H9 (cell line): ENCODE measurements around the gene LACTB. TPM values are rescaled to one million over a fixed set of nuclear protein-coding genes. Genes with fewer than 3 reads are reported as not detected.
A peak's percentile ranks its signal among the peaks of the same experiment; 100 is the strongest.

Source experiments
- DNase-seq: peaks from one replicate; pipeline ENCODE4 v3.0.0-alpha.2; 2017
- H2AFZ ChIP-seq: one replicate; pipeline ENCODE4 v1.6.1; 2013; ENCODE audit warnings: mild to moderate bottlenecking, low read length, control low read depth, moderate library complexity
- H2AK5ac ChIP-seq: 2 replicates; pipeline ENCODE4 v1.6.1; 2013; ENCODE audit warnings: low read length, control low read depth, mixed read lengths; ENCODE audit not compliant: insufficient read length
- H2BK120ac ChIP-seq: one replicate; pipeline ENCODE4 v1.6.1; 2013; ENCODE audit warnings: low read depth, mild to moderate bottlenecking, low read length, control low read depth, inconsistent platforms; ENCODE audit not compliant: poor library complexity, severe bottlenecking
- H2BK12ac ChIP-seq: 2 replicates; pipeline ENCODE4 v1.6.1; 2013; ENCODE audit warnings: low read length, control low read depth, mixed read lengths, low read depth; ENCODE audit not compliant: insufficient read length
- H2BK15ac ChIP-seq: 2 replicates; pipeline ENCODE4 v1.6.1; 2013; ENCODE audit warnings: low read depth, low read length, control low read depth
- H2BK20ac ChIP-seq: one replicate; pipeline ENCODE4 v1.6.1; 2013; ENCODE audit warnings: low read depth, mild to moderate bottlenecking, low read length, control low read depth, inconsistent platforms; ENCODE audit not compliant: poor library complexity, severe bottlenecking
- H2BK5ac ChIP-seq: 2 replicates; pipeline ENCODE4 v1.6.1; 2013; ENCODE audit warnings: low read length, control low read depth, mixed read lengths; ENCODE audit not compliant: insufficient read length
- H3K14ac ChIP-seq: 2 replicates; pipeline ENCODE4 v1.6.1; 2013; ENCODE audit warnings: low read length, control low read depth; ENCODE audit not compliant: insufficient read depth
- H3K18ac ChIP-seq: 2 replicates; pipeline ENCODE4 v1.6.1; 2013; ENCODE audit warnings: low read depth, mild to moderate bottlenecking, mixed read lengths, low read length, control low read depth; ENCODE audit not compliant: insufficient read length
- H3K23ac ChIP-seq: 2 replicates; pipeline ENCODE4 v1.6.1; 2013; ENCODE audit warnings: low read length, control low read depth, mixed read lengths, low read depth; ENCODE audit not compliant: insufficient read length
- H3K23me2 ChIP-seq: 2 replicates; pipeline ENCODE4 v1.6.1; 2013; ENCODE audit warnings: low read depth, mild to moderate bottlenecking, mixed read lengths, low read length, control low read depth; ENCODE audit not compliant: insufficient read length, poor library complexity, severe bottlenecking
- H3K27ac ChIP-seq: 2 replicates; pipeline ENCODE4 v1.5.1; 2013; ENCODE audit warnings: low read length, control low read depth, mixed read lengths, low read depth; ENCODE audit not compliant: insufficient read length
- H3K27me3 ChIP-seq: 2 replicates; pipeline ENCODE4 v1.6.1; 2013; ENCODE audit warnings: low read length, control low read depth, inconsistent platforms; ENCODE audit not compliant: insufficient read depth
- H3K4ac ChIP-seq: 2 replicates; pipeline ENCODE4 v1.6.1; 2013; ENCODE audit warnings: low read depth, mild to moderate bottlenecking, control low read depth, inconsistent platforms, low read length, moderate library complexity
- H3K4me1 ChIP-seq: 2 replicates; pipeline ENCODE4 v1.6.1; 2013; ENCODE audit warnings: low read length, control low read depth, inconsistent platforms; ENCODE audit not compliant: insufficient read depth
- H3K4me2 ChIP-seq: 2 replicates; pipeline ENCODE4 v1.6.1; 2013; ENCODE audit warnings: low read length, control low read depth, mixed read lengths; ENCODE audit not compliant: insufficient read length, insufficient read depth
- H3K56ac ChIP-seq: 2 replicates; pipeline ENCODE4 v1.6.1; 2013; ENCODE audit warnings: low read depth, mild to moderate bottlenecking, mixed read lengths, low read length, control low read depth; ENCODE audit not compliant: insufficient read length
- H3K79me1 ChIP-seq: 2 replicates; pipeline ENCODE4 v1.6.1; 2013; ENCODE audit warnings: low read depth, mild to moderate bottlenecking, moderate library complexity, low read length, control low read depth, inconsistent platforms; ENCODE audit not compliant: insufficient read depth, poor library complexity, severe bottlenecking
- H3K79me2 ChIP-seq: 2 replicates; pipeline ENCODE4 v1.6.1; 2013; ENCODE audit warnings: low read length, control low read depth, inconsistent platforms; ENCODE audit not compliant: insufficient read depth
- H3K9ac ChIP-seq: 2 replicates; pipeline ENCODE4 v1.6.1; 2013; ENCODE audit warnings: low read length, control low read depth, mixed read lengths; ENCODE audit not compliant: insufficient read length; ENCODE audit errors: extremely low read depth
- H3K9me3 ChIP-seq: one replicate; pipeline ENCODE4 v1.6.1; 2013; ENCODE audit warnings: low read depth, low read length, inconsistent platforms; ENCODE audit not compliant: control insufficient read depth
- H3T11ph ChIP-seq: one replicate; pipeline ENCODE4 v1.6.1; 2013; ENCODE audit warnings: mild to moderate bottlenecking, low read length, control low read depth, inconsistent platforms
- H4K20me1 ChIP-seq: one replicate; pipeline ENCODE4 v1.6.1; 2013; ENCODE audit not compliant: control insufficient read depth, insufficient read length, insufficient read depth
- H4K5ac ChIP-seq: 2 replicates; pipeline ENCODE4 v1.6.1; 2013; ENCODE audit warnings: low read depth, mild to moderate bottlenecking, mixed read lengths, low read length, control low read depth; ENCODE audit not compliant: insufficient read length
- H4K8ac ChIP-seq: replicated peaks from 2 replicates; pipeline ENCODE4 v1.6.1; 2013; ENCODE audit warnings: low read length, control low read depth, mixed read lengths, low read depth; ENCODE audit not compliant: insufficient read length
- H4K91ac ChIP-seq: 2 replicates; pipeline ENCODE4 v1.6.1; 2013; ENCODE audit warnings: low read depth, mild to moderate bottlenecking, moderate library complexity, mixed read lengths, low read length, control low read depth; ENCODE audit not compliant: insufficient read length
- H3K27ac Mint-ChIP-seq, 3 experiments: 2 replicates in 2 of 3; 3 replicates in 1 of 3; pipeline ENCODE4 v1.8.0; 2020 to 2021; ENCODE audit warnings: mixed read lengths in 3 of 3, mild to moderate bottlenecking in 1 of 3, moderate library complexity in 1 of 3
- H3K27me3 Mint-ChIP-seq: 2 replicates; pipeline ENCODE4 v1.8.0; 2021; ENCODE audit warnings: low read depth, mild to moderate bottlenecking, moderate library complexity, mixed read lengths
- H3K36me3 Mint-ChIP-seq, 3 experiments: 2 replicates in 2 of 3; 3 replicates in 1 of 3; pipeline ENCODE4 v1.8.0; 2020 to 2021; ENCODE audit warnings: low read depth in 3 of 3, mixed read lengths in 3 of 3; ENCODE audit not compliant: insufficient read depth in 1 of 3
- H3K4me1 Mint-ChIP-seq, 2 experiments: 2 replicates each; pipeline ENCODE4 v1.8.0; 2020; ENCODE audit warnings: mixed read lengths in 2 of 2
- H3K4me3 Mint-ChIP-seq, 2 experiments: 2 replicates in 1 of 2; 3 replicates in 1 of 2; pipeline ENCODE4 v1.8.0; 2020 to 2021; ENCODE audit warnings: mild to moderate bottlenecking in 2 of 2, mixed read lengths in 2 of 2, moderate library complexity in 1 of 2
- H3K9me3 Mint-ChIP-seq, 2 experiments: 2 replicates in 1 of 2; 3 replicates in 1 of 2; pipeline ENCODE4 v1.8.0; 2020; ENCODE audit warnings: mild to moderate bottlenecking in 2 of 2, mixed read lengths in 2 of 2, moderate library complexity in 1 of 2
- WGBS: extraction: QIAGEN DNeasy Blood & Tissue Kit; methylation state at CpG from one replicate; pipeline ENCODE4 v1.1.7; 2013; ENCODE audit warnings: missing lambda C conversion rate, low lambda C conversion rate, mixed read lengths; ENCODE audit not compliant: insufficient read length; ENCODE audit errors: extremely low coverage; 5-methylcytosine and 5-hydroxymethylcytosine counted together
- total RNA-seq: library from RNA; stranded (reverse); gene quantifications from 2 replicates; pipeline ENCODE4 v1.2.1, GENCODE V29; 2021
- TF ChIP-seq, protein P1 (sequence below): fragments of 200-600 bp; sonication (generic); conservative IDR thresholded peaks from 3 replicates; pipeline ENCODE4 v1.8.0; 2021; ENCODE audit warnings: antibody characterized with exemption, mild to moderate bottlenecking

LACTB gene
- total RNA-seq, 1 experiment from 2014 or later: 10.3 TPM

DNA sequence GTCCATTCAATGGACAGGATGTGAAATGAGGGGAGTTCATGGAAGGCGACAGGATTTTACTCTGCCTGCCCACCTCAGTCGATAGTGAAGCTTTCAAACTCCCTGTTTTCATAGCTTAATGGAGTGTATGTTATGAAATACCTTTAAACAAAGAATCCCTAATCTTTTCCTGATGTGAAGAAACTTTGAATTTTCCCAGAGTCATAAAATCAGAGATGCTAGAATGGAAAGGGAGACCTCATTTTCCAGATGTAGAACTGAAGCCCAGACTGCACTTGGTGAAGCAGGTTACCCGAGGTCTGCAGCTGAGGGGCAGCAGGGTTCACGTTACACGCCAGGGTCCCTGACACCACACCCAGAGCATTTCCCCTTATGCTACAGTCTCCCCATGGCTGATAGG, 34.7 kb upstream of the LACTB start:
- Histone ChIP-seq H3K9me3 (no peaks in the 10 kb centered on the region), H3K79me1 (no peaks in the 10 kb centered on the region), H3K4me1 (peaks cover 24% of the 10 kb centered on the region; the same call in 1 of the 2 replicates), H4K5ac (no peak overlapping the region), H3K23ac (no peak overlapping the region), H3K23me2 (no peaks in the 10 kb centered on the region), H2BK15ac (no peak overlapping the region), H2BK12ac (no peak overlapping the region), H3K27me3 (no peaks in the 10 kb centered on the region), H3K9ac (no peak overlapping the region), H3K4me2 (no peak overlapping the region), H3K79me2 (no peaks in the 10 kb centered on the region), H2BK20ac (no peak overlapping the region), H4K20me1 (no peaks in the 10 kb centered on the region), H4K8ac (no peak overlapping the region), H2BK5ac (no peak overlapping the region), H2AK5ac (no peak overlapping the region), H3K27ac (no peak overlapping the region), H3T11ph (no peak overlapping the region), H2BK120ac (no peak overlapping the region), H3K4ac (no peak overlapping the region), H3K56ac (no peak overlapping the region), H2AFZ (no peak overlapping the region), H3K18ac (no peak overlapping the region), H3K14ac (no peak overlapping the region; the same call in 1 of the 2 replicates), H4K91ac (no peak overlapping the region)
- no peaks in the 10 kb centered on the region; a peak in 2 of 7 replicates for H3K36me3 Mint-ChIP-seq
- no peaks in the 10 kb centered on the region; a peak in 1 of 5 replicates for H3K9me3 Mint-ChIP-seq
- H3K4me3 Mint-ChIP-seq: no peak overlapping the region
- WGBS: no CpG with 5 or more reads among the region's 5 CpGs
- no peak for DNase-seq
- H3K27me3 Mint-ChIP-seq: no peaks in the 10 kb centered on the region
- H3K4me1 Mint-ChIP-seq: peaks cover 61% of the 10 kb centered on the region in 2 experiments
- TF ChIP-seq, protein P1, sequence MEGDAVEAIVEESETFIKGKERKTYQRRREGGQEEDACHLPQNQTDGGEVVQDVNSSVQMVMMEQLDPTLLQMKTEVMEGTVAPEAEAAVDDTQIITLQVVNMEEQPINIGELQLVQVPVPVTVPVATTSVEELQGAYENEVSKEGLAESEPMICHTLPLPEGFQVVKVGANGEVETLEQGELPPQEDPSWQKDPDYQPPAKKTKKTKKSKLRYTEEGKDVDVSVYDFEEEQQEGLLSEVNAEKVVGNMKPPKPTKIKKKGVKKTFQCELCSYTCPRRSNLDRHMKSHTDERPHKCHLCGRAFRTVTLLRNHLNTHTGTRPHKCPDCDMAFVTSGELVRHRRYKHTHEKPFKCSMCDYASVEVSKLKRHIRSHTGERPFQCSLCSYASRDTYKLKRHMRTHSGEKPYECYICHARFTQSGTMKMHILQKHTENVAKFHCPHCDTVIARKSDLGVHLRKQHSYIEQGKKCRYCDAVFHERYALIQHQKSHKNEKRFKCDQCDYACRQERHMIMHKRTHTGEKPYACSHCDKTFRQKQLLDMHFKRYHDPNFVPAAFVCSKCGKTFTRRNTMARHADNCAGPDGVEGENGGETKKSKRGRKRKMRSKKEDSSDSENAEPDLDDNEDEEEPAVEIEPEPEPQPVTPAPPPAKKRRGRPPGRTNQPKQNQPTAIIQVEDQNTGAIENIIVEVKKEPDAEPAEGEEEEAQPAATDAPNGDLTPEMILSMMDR: no peak
- H3K27ac Mint-ChIP-seq: peak overlapping the region; percentile 73 to 83 (median 82); a peak in 5 of 7 replicates
